A673 (cell line): ENCODE data around the gene S100A7A. TPM values are rescaled to one million over a fixed set of nuclear protein-coding genes. Genes with fewer than 3 reads are reported as not detected.

ENCODE experiments used
- BruUV-seq: library from RNA; stranded (reverse); fragments of 400-500 nt; replicated peaks from 2 replicates; lab custom pipeline; 2021; lab: Mats Ljungman, UMichigan
- CTCF ChIA-PET: fragments of 300-600 bp; sonication (Branson Sonifier 250); formaldehyde crosslinking; loops from one replicate; lab custom pipeline; 2022; ENCODE audit warnings: antibody characterized with exemption; lab: Charles Lee
- POLR2A ChIA-PET: fragments of 300-600 bp; sonication (Branson Sonifier 250); formaldehyde crosslinking; loops from one replicate; lab custom pipeline; 2022; ENCODE audit warnings: antibody characterized with exemption; ENCODE audit not compliant: low non-redundant PET; lab: Charles Lee
- DNase-seq: peaks from one replicate; pipeline ENCODE4 v3.0.0-alpha.2; 2015; ENCODE audit warnings: low spot score
- H3K27ac ChIP-seq: fragments of 200-600 bp; sonication (generic); 2 replicates; pipeline ENCODE4 v1.5.1; 2016; ENCODE audit warnings: mixed run types, low read depth, mild to moderate bottlenecking, mixed read lengths, antibody characterized with exemption, low read length; ENCODE audit not compliant: poor library complexity, severe bottlenecking
- H3K27me3 ChIP-seq: fragments of 200-600 bp; sonication (generic); replicated peaks from 2 replicates; pipeline ENCODE4 v1.6.1; 2017; ENCODE audit warnings: mixed run types, low read depth, mild to moderate bottlenecking, mixed read lengths, antibody characterized with exemption, low read length; ENCODE audit not compliant: insufficient read depth, poor library complexity
- H3K36me3 ChIP-seq: fragments of 200-600 bp; sonication (generic); 2 replicates; pipeline ENCODE4 v1.6.1; 2016; ENCODE audit warnings: mixed run types, mild to moderate bottlenecking, mixed read lengths, antibody characterized with exemption, low read length; ENCODE audit not compliant: insufficient read depth, poor library complexity, severe bottlenecking
- H3K4me1 ChIP-seq: fragments of 200-600 bp; sonication (generic); 2 replicates; pipeline ENCODE4 v1.6.1; 2017; ENCODE audit warnings: mixed run types, mild to moderate bottlenecking, mixed read lengths, antibody characterized with exemption, low read length; ENCODE audit not compliant: insufficient read depth, poor library complexity, severe bottlenecking
- H3K4me3 ChIP-seq: fragments of 200-600 bp; sonication (generic); 2 replicates; pipeline ENCODE4 v1.5.1; 2016; ENCODE audit warnings: low read depth, mixed run types, mild to moderate bottlenecking, mixed read lengths, low read length; ENCODE audit not compliant: poor library complexity, severe bottlenecking
- H3K9me3 ChIP-seq: fragments of 200-600 bp; sonication (generic); 2 replicates; pipeline ENCODE4 v1.6.1; 2016; ENCODE audit warnings: mixed run types, low read depth, mild to moderate bottlenecking, mixed read lengths, antibody characterized with exemption, low read length; ENCODE audit not compliant: poor library complexity, severe bottlenecking
- CTCF ChIP-seq: fragments of 300-800, 200-600 bp; sonication (generic); conservative IDR thresholded peaks from 2 replicates; pipeline ENCODE4 v1.5.1; 2017; ENCODE audit warnings: low read depth, mild to moderate bottlenecking, antibody characterized with exemption, low read length, moderate library complexity, mixed read lengths
- EZH2 ChIP-seq: fragments of 200-600 bp; sonication (generic); IDR thresholded peaks from 2 replicates; pipeline ENCODE4 v1.6.1; 2017; ENCODE audit warnings: borderline replicate concordance, low read depth, mild to moderate bottlenecking, mixed read lengths, antibody characterized with exemption, low read length; ENCODE audit not compliant: poor library complexity, severe bottlenecking
- intact Hi-C: fragments of 100-400 bp; cut with micrococcal nuclease; formaldehyde crosslinking; loops from one replicate; pipeline ENCODE4 v1.10.0; 2022; ENCODE audit not compliant: unreplicated experiment
- total RNA-seq: library from RNA; stranded (reverse); gene quantifications from 2 replicates; pipeline ENCODE4 v1.2.3, GENCODE V29; 2021

The S100A7A gene
- total RNA-seq, 1 experiment from 2014 or later = not detected

GRCh38 chr1:153395136-153395685 is 21.1 kb upstream of the S100A7A start:
- peaks cover 72% of the 10 kb centered on the region for H3K27me3 ChIP-seq
- POLR2A ChIA-PET = no interaction called here
- intact Hi-C loops = no loop called here
- H3K4me3 ChIP-seq = no peak overlapping the region
- H3K27ac ChIP-seq = no peak overlapping the region
- CTCF ChIA-PET = no interaction called here
- H3K36me3 ChIP-seq = no peaks in the 10 kb centered on the region
- H3K9me3 ChIP-seq = no peaks in the 10 kb centered on the region
- no peaks in the 10 kb centered on the region for H3K4me1 ChIP-seq
- no peak for DNase-seq
- no TSS peak for BruUV-seq
- no peak for TF ChIP-seq CTCF
- TF ChIP-seq EZH2 = no peak

GRCh38 chr1:153395776-153396175 is 20.5 kb upstream of the S100A7A start:
- TF ChIP-seq EZH2 = no peak
- no peak for TF ChIP-seq CTCF
- Histone ChIP-seq H3K27ac (no peak overlapping the region), H3K36me3 (no peaks in the 10 kb centered on the region), H3K4me1 (no peaks in the 10 kb centered on the region), H3K27me3 (peaks cover 73% of the 10 kb centered on the region), H3K9me3 (no peaks in the 10 kb centered on the region), H3K4me3 (no peak overlapping the region)
- no peak for DNase-seq
- intact Hi-C loops = no loop called here
- ChIA-PET POLR2A (no interaction called here), CTCF (no interaction called here)
- BruUV-seq = no TSS peak

- Histone ChIP-seq H3K4me1 (no peaks in the 10 kb centered on the region), H3K27me3 (peaks cover 75% of the 10 kb centered on the region), H3K9me3 (no peaks in the 10 kb centered on the region), H3K36me3 (no peaks in the 10 kb centered on the region), H3K4me3 (no peak overlapping the region), H3K27ac (no peak overlapping the region)
- ChIA-PET POLR2A (no interaction called here), CTCF (no interaction called here)
- BruUV-seq = no TSS peak
- DNase-seq = no peak
- TF ChIP-seq EZH2 = no peak
- TF ChIP-seq CTCF = no peak
- intact Hi-C loops = no loop called here
These were observed 19.9 kb upstream of the S100A7A start for GRCh38 chr1:153396461-153396860.
